Adrenal gland (tissue), 12 donors: Measurements from ENCODE around the gene NCMAP. TPM values are rescaled to one million over a fixed set of nuclear protein-coding genes. Genes with fewer than 3 reads are reported as not detected.

Experiments
- DNase-seq, 7 donors: peaks; one replicate each; pipeline ENCODE4 v3.0.0-alpha.2; 2019 to 2020
- H3K27ac ChIP-seq, 5 donors: fragments of 200-600 bp; sonication (generic) in 4 of 5; 1 replicate in 3 of 5; 2 replicates in 2 of 5; pipeline versions ENCODE4 v1.5.1 to v1.8.0; 2016 to 2020; ENCODE audit warnings: mild to moderate bottlenecking in 1 of 5
- H3K27me3 ChIP-seq: fragments of 200-600 bp; 2 replicates; pipeline ENCODE4 v1.8.0; 2021
- H3K36me3 ChIP-seq, 2 donors: fragments of 200-600 bp; replicated peaks in 1 of 2; 1 replicate in 1 of 2; 2 replicates in 1 of 2; pipeline versions ENCODE4 v1.5.1 to v1.8.0; 2018 to 2022
- H3K4me1 ChIP-seq, 2 donors: fragments of 200-600 bp; replicated peaks in 1 of 2; 1 replicate in 1 of 2; 2 replicates in 1 of 2; pipeline versions ENCODE4 v1.5.1 to v1.8.0; 2018 to 2021
- H3K4me3 ChIP-seq, 4 donors: fragments of 200-600 bp; sonication (generic) in 3 of 4; one replicate each; pipeline ENCODE4 v1.5.1; 2016 to 2018
- H3K9me3 ChIP-seq, 3 donors: fragments of 200-600 bp; sonication (generic) in 1 of 3; replicated peaks in 1 of 3; 1 replicate in 2 of 3; 2 replicates in 1 of 3; pipeline versions ENCODE4 v1.5.1 to v1.8.0; 2016 to 2021
- CTCF ChIP-seq, 6 experiments: fragments of 450-650 bp in 4 of 6; fragments of 200-600 bp in 2 of 6; sonication (generic) in 1 of 6; IDR thresholded peaks; 1 replicate in 5 of 6; 2 replicates in 1 of 6; pipeline versions ENCODE4 v1.5.1 to v1.8.0; 2016 to 2021; ENCODE audit warnings: antibody characterized with exemption in 6 of 6, mild to moderate bottlenecking in 2 of 6, moderate library complexity in 1 of 6
- POLR2A ChIP-seq, 2 donors: fragments of 450-650 bp; IDR thresholded peaks; one replicate each; pipeline ENCODE4 v1.6.1; 2017; ENCODE audit warnings: antibody characterized with exemption in 2 of 2, mild to moderate bottlenecking in 2 of 2, moderate library complexity in 1 of 2
- WGBS, 4 donors: extraction: QIAGEN DNeasy Blood & Tissue Kit in 2 of 4; methylation state at CpG; one replicate each; pipeline versions ENCODE4 v1.1.5 to v1.1.7; 2013 to 2017; 5-methylcytosine and 5-hydroxymethylcytosine counted together
- intact Hi-C, 2 donors: fragments of 100-400 bp; cut with DNase I; formaldehyde crosslinking; loops; one replicate each; pipeline versions ENCODE4 v1.14.1 to v1.15.0; 2022 to 2023
- polyA plus RNA-seq, 3 donors: library from polyadenylated mRNA; stranded (reverse); fragments of 200-250 nt in 2 of 3; fragments of 350-450 nt in 1 of 3; fragmentation: Illumina TruSeq in 1 of 3; extraction: RNeasy Lipid Tissue Mini Kit (QIAGEN cat#74804) in 1 of 3; gene quantifications; one replicate each; pipeline ENCODE4 v1.2.3, GENCODE V29; 2013 to 2014
- total RNA-seq, 9 donors: library from RNA; depleted of rRNA in 4 of 9; stranded (reverse); fragments of >200 nt in 4 of 9; fragments of 120-200 nt in 1 of 9; fragmentation: NEBNext Ultra II Directional in 1 of 9; extraction: Animal tissue kit (Norgen Biotek cat#: 25700) in 1 of 9; gene quantifications; one replicate each; pipeline versions ENCODE4 v1.1.0 to v1.2.4, GENCODE V29; 2013 to 2023
- donor health status: healthy with polysubstance abuse.
- donor health status: Bipolar disorder and iron deficiency.
- donor health status: DM: yes; HTN: yes; CAD: no.
- donor health status: DM: no; HTN: no; CAD: no.
- donor health status: DM: no; HTN: no; CAD: no.
- donor health status: DM: yes; HTN: yes; CAD: no.

The NCMAP gene
- total and polyA plus RNA-seq, 12 donors = under 0.01 to 0.27 (median 0.09) TPM; not detected in 7

- Histone ChIP-seq H3K27ac (no peak overlapping the region), H3K4me3 (no peak overlapping the region), H3K36me3 (no peaks in the 10 kb centered on the region), H3K27me3 (no peaks in the 10 kb centered on the region), H3K4me1 (no peaks in the 10 kb centered on the region), H3K9me3 (no peaks in the 10 kb centered on the region)
- TF ChIP-seq CTCF (IDR thresholded peaks at IDR 0.05) (no peak), POLR2A (IDR thresholded peaks at IDR 0.05) (no peak)
- 75 to 87% (median 76%) methylated on average over 2 of the region's 2 CpGs for WGBS, 4 donors
- DNase-seq = no peak
- intact Hi-C loops = no loop called here
Measured at GRCh38 chr1:24568475-24568874, 12.6 kb downstream of the NCMAP start.

- H3K27me3 ChIP-seq = no peaks in the 10 kb centered on the region
- TF ChIP-seq POLR2A (IDR thresholded peaks at IDR 0.05) = no peak
- TF ChIP-seq CTCF (IDR thresholded peaks at IDR 0.05) = no peak
- H3K27ac ChIP-seq = no peak overlapping the region
- intact Hi-C loops = no loop called here
- H3K4me1 ChIP-seq = no peaks in the 10 kb centered on the region
- no peak for DNase-seq
- H3K4me3 ChIP-seq = no peak overlapping the region
- WGBS, 4 donors = 76 to 83% (median 78%) methylated on average over 9 to 10 of the region's 10 CpGs
- H3K36me3 ChIP-seq = no peaks in the 10 kb centered on the region
- no peaks in the 10 kb centered on the region for H3K9me3 ChIP-seq
Measured at GRCh38 chr1:24570265-24571125, 14.6 kb downstream of the NCMAP start.

DNA sequence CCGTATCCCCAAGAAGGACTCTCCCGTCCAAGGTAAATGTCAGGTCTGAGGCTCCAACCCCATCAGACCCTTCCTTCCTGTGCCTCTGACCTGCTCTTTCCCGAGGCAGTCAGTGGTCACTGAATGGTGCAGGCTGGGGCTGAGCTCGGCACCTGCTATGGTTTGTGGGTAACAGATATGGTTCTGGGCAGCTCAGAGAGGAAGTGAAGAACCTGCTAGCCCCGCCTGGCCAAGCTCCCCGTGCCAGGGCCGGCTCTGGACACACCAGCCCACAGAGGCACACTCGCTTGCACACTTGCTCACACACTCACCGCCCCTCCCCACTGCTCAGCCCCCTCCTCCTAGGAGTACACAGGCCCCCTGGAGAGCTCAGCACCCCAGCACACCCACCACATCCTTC lies 16.4 kb downstream of the NCMAP start:
- Histone ChIP-seq H3K36me3 (no peaks in the 10 kb centered on the region), H3K27me3 (no peaks in the 10 kb centered on the region), H3K4me1 (no peaks in the 10 kb centered on the region), H3K27ac (no peak overlapping the region), H3K4me3 (no peak overlapping the region), H3K9me3 (no peaks in the 10 kb centered on the region)
- WGBS, 4 donors = 71 to 92% (median 80%) methylated on average over 5 to 9 of the region's 9 CpGs
- TF ChIP-seq POLR2A (IDR thresholded peaks at IDR 0.05) (no peak), CTCF (IDR thresholded peaks at IDR 0.05) (no peak)
- intact Hi-C loops = no loop called here
- DNase-seq = no peak

DNA sequence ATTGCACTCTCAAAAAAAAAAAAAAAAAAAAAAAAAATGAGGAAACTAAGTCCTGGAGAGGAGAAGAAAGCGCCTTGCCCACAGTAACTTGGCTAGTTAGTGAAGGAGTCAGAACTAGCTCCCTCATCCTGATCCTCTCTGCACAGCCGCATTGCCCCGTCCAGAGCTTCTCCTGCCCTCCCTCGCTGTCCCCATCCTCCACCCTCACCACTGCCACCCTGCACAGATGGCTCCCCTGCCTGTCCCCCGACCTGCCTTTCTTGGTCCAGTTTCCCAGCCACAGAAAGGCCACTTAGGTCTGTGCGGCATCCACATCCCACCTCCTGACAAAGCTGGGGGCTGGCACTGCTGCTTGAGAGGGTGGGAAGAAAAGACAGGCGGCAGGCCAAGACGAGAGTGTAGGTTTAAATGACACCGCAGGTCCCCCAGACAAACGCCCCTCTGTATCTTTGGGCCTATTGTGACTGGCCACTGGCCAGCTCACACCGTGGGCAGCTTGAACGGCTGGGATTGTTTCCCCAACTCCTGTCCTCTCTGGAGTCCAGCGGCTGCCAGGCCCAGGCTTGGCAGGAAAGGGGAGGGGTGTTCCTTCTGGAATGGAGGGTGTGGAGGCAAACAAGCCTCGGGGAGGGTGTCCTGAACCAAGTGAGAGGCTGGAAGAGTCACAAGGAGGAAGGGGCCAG lies 20.2 kb downstream of the NCMAP start:
- TF ChIP-seq POLR2A (IDR thresholded peaks at IDR 0.05) (no peak), CTCF (IDR thresholded peaks at IDR 0.05) (no peak)
- intact Hi-C loops = no loop called here

More for the DNA sequence above, 20.2 kb downstream of the NCMAP start:
- 60 to 67% (median 64%) methylated on average over 13 to 14 of the region's 14 CpGs for WGBS, 4 donors
- Histone ChIP-seq H3K27ac (no peak overlapping the region), H3K9me3 (no peaks in the 10 kb centered on the region), H3K36me3 (no peaks in the 10 kb centered on the region), H3K4me3 (no peak overlapping the region), H3K4me1 (no peaks in the 10 kb centered on the region), H3K27me3 (no peaks in the 10 kb centered on the region)
- no peak for DNase-seq
